ENCODE results near the gene HIVEP1. TPM values are rescaled to one million over a fixed set of nuclear protein-coding genes. Genes with fewer than 3 reads are reported as not detected.

The HIVEP1 gene
- total and polyA plus RNA-seq, 2 of the 13 experiments (the other 11 are each of a cell fraction or from before 2014, with no cell fraction given): 7.4 to 9.9 TPM

- TF ChIP-seq PATZ1 (CRISPR knock-in tag; IDR thresholded peaks at IDR 0.05) (no peak), PAWR (CRISPR knock-in tag; IDR thresholded peaks at IDR 0.05; ENCODE audit: borderline replicate concordance) (no peak), MAZ (IDR thresholded peaks at IDR 0.05; ENCODE audit: borderline replicate concordance, low read depth, low read length) (no peak), MAZ (CRISPR knock-in tag; IDR thresholded peaks at IDR 0.05; ENCODE audit: low read depth) (no peak), RARA (CRISPR knock-in tag; IDR thresholded peaks at IDR 0.05) (no peak), RAD51 (IDR thresholded peaks at IDR 0.05; ENCODE audit: borderline replicate concordance) (no peak), ZNF589 (CRISPR knock-in tag; conservative IDR thresholded peaks at IDR 0.05) (no peak), MYPOP (CRISPR knock-in tag; IDR thresholded peaks at IDR 0.05) (no peak), DRAP1 (CRISPR knock-in tag; IDR thresholded peaks at IDR 0.05) (no peak), ISX (CRISPR knock-in tag; conservative IDR thresholded peaks at IDR 0.05) (no peak), ZBTB33 (CRISPR knock-in tag; IDR thresholded peaks at IDR 0.05) (no peak)
Measured at GRCh38 chr6:12126051-12126450, 113.9 kb downstream of the HIVEP1 start (continued).

Measured in HepG2 (cell line).